Mucosa of descending colon (tissue), 3 donors: Measurements from ENCODE around the gene PRRC2B. TPM values are rescaled to one million over a fixed set of nuclear protein-coding genes. Genes with fewer than 3 reads are reported as not detected.
"Not testable (repeated sequence)": the region's sequence is repeated elsewhere in the genome, so short reads cannot be mapped to it uniquely, and the experiment has no call there.

Experiments
- ATAC-seq: fragments of 200-7000 bp; cut with Tn5 transposase; one replicate; pipeline ENCODE4 v1.9.1; 2020; ENCODE audit warnings: mild to moderate bottlenecking, moderate library complexity
- DNase-seq, 3 donors: peaks; one replicate each; pipeline ENCODE4 v3.0.0-alpha.2; 2020
- H3K36me3 ChIP-seq: fragments of 200-600 bp; one replicate; pipeline ENCODE4 v1.8.0; 2021; ENCODE audit warnings: low read depth, mild to moderate bottlenecking
- H3K4me1 ChIP-seq: fragments of 200-600 bp; one replicate; pipeline ENCODE4 v1.8.0; 2021; ENCODE audit warnings: low read depth, mild to moderate bottlenecking
- H3K4me3 ChIP-seq: fragments of 200-600 bp; one replicate; pipeline ENCODE4 v1.8.0; 2021; ENCODE audit warnings: mild to moderate bottlenecking
- H3K9me3 ChIP-seq: fragments of 200-600 bp; one replicate; pipeline ENCODE4 v1.8.0; 2021; ENCODE audit warnings: mild to moderate bottlenecking
- CTCF ChIP-seq: fragments of 200-600 bp; IDR thresholded peaks from one replicate; pipeline ENCODE4 v1.8.0; 2022; ENCODE audit warnings: antibody characterized with exemption, mild to moderate bottlenecking
- intact Hi-C, 2 donors: fragments of 100-400 bp; cut with DNase I in 1 of 2; cut with micrococcal nuclease in 1 of 2; formaldehyde crosslinking; loops; one replicate each; pipeline versions ENCODE4 v1.11.0 to v1.11.1; 2022; cut with DNase I, micrococcal nuclease
- total RNA-seq, 3 donors: library from RNA; stranded (reverse); fragmentation: NEBNext Ultra II Directional in 2 of 3; extraction: Animal tissue kit (Norgen Biotek cat#: 25700) in 2 of 3; gene quantifications; one replicate each; pipeline versions ENCODE4 v1.2.1 to v1.2.4, GENCODE V29; 2021 to 2023
- donor health status: DM: no; HTN: no; CAD: no; lungs with moderate emphysema.
- donor health status: DM: no; HTN: no; CAD: no.
- donor health status: DM: no; HTN: yes; CAD: no.

PRRC2B gene
- total RNA-seq, 3 donors from 2014 or later = 105 to 175 (median 113) TPM

- H3K4me3 ChIP-seq = no peak overlapping the region
- no peaks in the 10 kb centered on the region for H3K4me1 ChIP-seq
- TF ChIP-seq CTCF = no peak
- DNase-seq (peak in 1 of 3 donors; percentile 9), ATAC-seq (no peak)
- no peaks in the 10 kb centered on the region for H3K9me3 ChIP-seq
- H3K36me3 ChIP-seq = peaks cover 5% of the 10 kb centered on the region
- intact Hi-C loops = no loop called here
Measured at GRCh38 chr9:131469951-131470350, 76.1 kb downstream of the PRRC2B start.

- ATAC-seq (no peak), DNase-seq (no peak)
- Histone ChIP-seq H3K4me1 (no peaks in the 10 kb centered on the region), H3K36me3 (peaks cover 11% of the 10 kb centered on the region), H3K4me3 (no peak overlapping the region), H3K9me3 (no peaks in the 10 kb centered on the region)
- intact Hi-C loops = no loop called here
- TF ChIP-seq CTCF = no peak
Measured at GRCh38 chr9:131470581-131470991, 76.7 kb downstream of the PRRC2B start.

GRCh38 chr9:131472085-131472484 is 78.2 kb downstream of the PRRC2B start:
- peaks cover 11% of the 10 kb centered on the region for H3K36me3 ChIP-seq
- DNase-seq, H3K4me3 ChIP-seq, ATAC-seq, H3K9me3 ChIP-seq, intact Hi-C loops, H3K4me1 ChIP-seq: not testable (repeated sequence)

- DNase-seq (peak in 1 of 3 donors; percentile 14), ATAC-seq (no peak)
- TF ChIP-seq CTCF = no peak
- Histone ChIP-seq H3K4me3 (no peak overlapping the region), H3K36me3 (peaks cover 11% of the 10 kb centered on the region), H3K9me3 (no peaks in the 10 kb centered on the region), H3K4me1 (no peaks in the 10 kb centered on the region)
- intact Hi-C loops = no loop called here
Measured at GRCh38 chr9:131473198-131473885, 79.5 kb downstream of the PRRC2B start.

- intact Hi-C loops = no loop called here
- TF ChIP-seq CTCF = no peak
- Histone ChIP-seq H3K4me3 (no peak overlapping the region), H3K36me3 (peaks cover 11% of the 10 kb centered on the region), H3K9me3 (no peaks in the 10 kb centered on the region), H3K4me1 (no peaks in the 10 kb centered on the region)
- ATAC-seq (no peak), DNase-seq (peak in 1 of 3 donors; percentile 7)
Measured at GRCh38 chr9:131473891-131474290, 80.0 kb downstream of the PRRC2B start.

- Histone ChIP-seq H3K9me3 (no peaks in the 10 kb centered on the region), H3K4me3 (no peak overlapping the region), H3K36me3 (peaks cover 11% of the 10 kb centered on the region), H3K4me1 (no peaks in the 10 kb centered on the region)
- ATAC-seq (no peak), DNase-seq (peak in 1 of 3 donors; percentile 16)
- intact Hi-C loops = no loop called here
- no peak for TF ChIP-seq CTCF
Measured at GRCh38 chr9:131474711-131475110, 80.8 kb downstream of the PRRC2B start.
